22Rv1 (cell line): ENCODE measurements around the gene C5orf34.
A peak's percentile ranks its signal among the peaks of the same experiment; 100 is the strongest.

Experiments used
- CTCF ChIP-seq: fragments of 450-650 bp; IDR thresholded peaks from 2 replicates; pipeline ENCODE4 v1.5.1; 2017; ENCODE audit warnings: mild to moderate bottlenecking
- ZFX ChIP-seq: fragments of 450-650 bp; IDR thresholded peaks from 2 replicates; pipeline ENCODE4 v1.6.1; 2017; ENCODE audit warnings: antibody characterized with exemption, borderline replicate concordance

- TF ChIP-seq CTCF (peak; percentile 88), ZFX (0 out of 2 replicates have a peak, but pooled peaks have one; percentile 53)
Measured at GRCh38 chr5:43556857-43557542, 42.1 kb upstream of the C5orf34 start, which contains the start of gene PAIP1.
